Midbrain (tissue), 1 donor: ENCODE measurements around the gene C16orf74.

Experiments used
- DNase-seq: peaks from one replicate; lab custom pipeline; 2025; lab: John Stamatoyannopoulos, UW

The C16orf74 gene

GRCh38 chr16:85673529-85674417 lies 77.1 kb downstream of the C16orf74 start:
- DNase-seq = no peak

GRCh38 chr16:85670840-85671239 lies 80.1 kb downstream of the C16orf74 start:
- no peak for DNase-seq

GRCh38 chr16:85668676-85669424 lies 82.0 kb downstream of the C16orf74 start:
- no peak for DNase-seq

- no peak for DNase-seq
These were observed 83.0 kb downstream of the C16orf74 start for GRCh38 chr16:85667841-85668413.

- no peak for DNase-seq
These were observed 83.6 kb downstream of the C16orf74 start for GRCh38 chr16:85667261-85667660.

- no peak for DNase-seq
These were observed 85.0 kb downstream of the C16orf74 start for GRCh38 chr16:85665929-85666328.

GRCh38 chr16:85665373-85665740 lies 85.5 kb downstream of the C16orf74 start:
- no peak for DNase-seq

- no peak for DNase-seq
These were observed 86.1 kb downstream of the C16orf74 start for GRCh38 chr16:85664580-85665372.

- peak; percentile 22 for DNase-seq
These were observed 87.0 kb downstream of the C16orf74 start for GRCh38 chr16:85663891-85664321.

- no peak for DNase-seq
These were observed 87.7 kb downstream of the C16orf74 start for GRCh38 chr16:85662976-85663830.

- no peak for DNase-seq
These were observed 88.4 kb downstream of the C16orf74 start for GRCh38 chr16:85662482-85662812.

- no peak for DNase-seq
These were observed 89.0 kb downstream of the C16orf74 start for GRCh38 chr16:85661740-85662481.

- DNase-seq = no peak
These were observed 89.8 kb downstream of the C16orf74 start for GRCh38 chr16:85660843-85661739.

GRCh38 chr16:85659805-85660511 lies 90.9 kb downstream of the C16orf74 start:
- DNase-seq = peak; percentile 75

- no peak for DNase-seq
These were observed 91.6 kb downstream of the C16orf74 start for GRCh38 chr16:85659336-85659735.

- no peak for DNase-seq
These were observed 92.2 kb downstream of the C16orf74 start for GRCh38 chr16:85658504-85659326.

GRCh38 chr16:85657996-85658395 lies 92.9 kb downstream of the C16orf74 start:
- DNase-seq = no peak
